Endothelial cell of umbilical vein (primary cell): ENCODE measurements around the gene SOX12. TPM values are rescaled to one million over a fixed set of nuclear protein-coding genes. Genes with fewer than 3 reads are reported as not detected.

Experiments
- BruUV-seq: library from RNA; stranded (reverse); fragments of 400-500 nt; replicated peaks from 2 replicates; lab custom pipeline; 2021; lab: Mats Ljungman, UMichigan
- CTCF ChIA-PET: fragments of 300-600, 350-600 bp; sonication (Branson Sonifier 250); formaldehyde crosslinking; loops from one replicate; lab custom pipeline; 2021; ENCODE audit warnings: antibody characterized with exemption, inconsistent platforms; lab: Charles Lee
- POLR2A ChIA-PET: fragments of 300-600, 350-600 bp; sonication (Branson Sonifier 250); formaldehyde crosslinking; loops from one replicate; lab custom pipeline; 2021; ENCODE audit warnings: antibody characterized with exemption, inconsistent platforms; lab: Charles Lee
- DNase-seq: peaks from one replicate; pipeline ENCODE4 v3.0.0-alpha.2; 2011; ENCODE audit warnings: low read depth, low spot score
- FAIRE-seq: peaks from 2 replicates; lab custom pipeline; 2011; peaks lifted over from hg19 to GRCh38; lab: Jason Lieb, UNC
- H2AFZ ChIP-seq: 2 replicates; pipeline ENCODE4 v1.6.0; 2012; ENCODE audit warnings: low read depth, low read length, control low read depth, inconsistent platforms
- H3K27ac ChIP-seq: 2 replicates; pipeline ENCODE4 v1.5.1; 2011; ENCODE audit warnings: low read depth, mild to moderate bottlenecking, control low read depth, low read length, moderate library complexity; ENCODE audit not compliant: insufficient read depth
- H3K27me3 ChIP-seq, 2 experiments: 2 replicates each; pipeline versions ENCODE4 v1.6.0 to v1.6.1; 2011; ENCODE audit warnings: low read length in 2 of 2, mixed read lengths in 1 of 2; ENCODE audit not compliant: control insufficient read depth in 2 of 2, insufficient read depth in 2 of 2
- H3K36me3 ChIP-seq, 2 experiments: 2 replicates in 1 of 2; 3 replicates in 1 of 2; pipeline ENCODE4 v1.5.1; 2011; ENCODE audit warnings: low read length in 2 of 2, mild to moderate bottlenecking in 1 of 2, moderate library complexity in 1 of 2; ENCODE audit not compliant: control insufficient read depth in 2 of 2, insufficient read depth in 2 of 2; ENCODE audit errors: extremely low read depth in 1 of 2
- H3K4me1 ChIP-seq: 3 replicates; pipeline ENCODE4 v1.5.1; 2011; ENCODE audit warnings: mild to moderate bottlenecking, low read length; ENCODE audit not compliant: control insufficient read depth, insufficient read depth; ENCODE audit errors: extremely low read depth
- H3K4me2 ChIP-seq: 2 replicates; pipeline ENCODE4 v1.6.1; 2011; ENCODE audit warnings: low read length, control low read depth, mixed read lengths; ENCODE audit not compliant: insufficient read depth
- H3K4me3 ChIP-seq, 3 experiments: fragments of 200-600 bp in 1 of 3; sonication (generic), shearing (Covaris generic) in 1 of 3; replicated peaks in 1 of 3; 2 replicates each; pipeline ENCODE4 v1.5.1; 2011 to 2016; ENCODE audit warnings: control low read depth in 3 of 3, low read length in 3 of 3, mild to moderate bottlenecking in 2 of 3, inconsistent platforms in 1 of 3, low read depth in 1 of 3, moderate library complexity in 1 of 3; ENCODE audit not compliant: insufficient read depth in 1 of 3
- H3K79me2 ChIP-seq: 2 replicates; pipeline ENCODE4 v1.6.0; 2012; ENCODE audit warnings: low read length, inconsistent platforms; ENCODE audit not compliant: control insufficient read depth, insufficient read depth
- H3K9ac ChIP-seq: replicated peaks from 2 replicates; pipeline ENCODE3; 2011; ENCODE audit warnings: low read length, control low read depth; ENCODE audit not compliant: insufficient read depth; ENCODE audit errors: extremely low read depth
- H3K9me1 ChIP-seq: replicated peaks from 3 replicates; pipeline ENCODE4 v1.6.0; 2011; ENCODE audit warnings: mild to moderate bottlenecking, low read length; ENCODE audit not compliant: control insufficient read depth, insufficient read depth; ENCODE audit errors: extremely low read depth
- H3K9me3 ChIP-seq: replicated peaks from 2 replicates; pipeline ENCODE4 v1.5.1; 2012; ENCODE audit warnings: low read length, inconsistent platforms; ENCODE audit not compliant: control insufficient read depth, insufficient read depth
- H4K20me1 ChIP-seq: replicated peaks from 2 replicates; pipeline ENCODE3; 2011; ENCODE audit warnings: mild to moderate bottlenecking, low read length; ENCODE audit not compliant: control insufficient read depth, insufficient read depth; ENCODE audit errors: extremely low read depth
- CTCF ChIP-seq, 2 donors: IDR thresholded peaks; 1 replicate in 1 of 2; 2 replicates in 1 of 2; pipeline ENCODE4 v1.5.1; 2011; ENCODE audit warnings: low read length in 2 of 2, mild to moderate bottlenecking in 2 of 2, moderate library complexity in 2 of 2, control low read depth in 1 of 2, inconsistent platforms in 1 of 2, low read depth in 1 of 2; ENCODE audit not compliant: insufficient read depth in 1 of 2; ENCODE audit errors: extremely low read depth in 1 of 2
- EZH2 ChIP-seq: IDR thresholded peaks from 2 replicates; pipeline ENCODE4 v1.6.1; 2012; ENCODE audit warnings: borderline replicate concordance, low read depth, mild to moderate bottlenecking, moderate library complexity, low read length, inconsistent platforms; ENCODE audit not compliant: severe bottlenecking
- JUN ChIP-seq: IDR thresholded peaks from 2 replicates; pipeline ENCODE4 v1.6.1; 2011; ENCODE audit warnings: borderline replicate concordance, low read depth; ENCODE audit not compliant: insufficient read length, insufficient read depth
- MAX ChIP-seq: IDR thresholded peaks from 2 replicates; pipeline ENCODE4 v1.6.1; 2011; ENCODE audit not compliant: insufficient read depth, insufficient read length
- MYC ChIP-seq: IDR thresholded peaks from one replicate; pipeline ENCODE4 v1.6.1; 2011; ENCODE audit warnings: mild to moderate bottlenecking, low read depth, low read length
- POLR2A ChIP-seq: IDR thresholded peaks from 2 replicates; pipeline ENCODE4 v1.6.1; 2012; ENCODE audit warnings: low read depth, mild to moderate bottlenecking, control low read depth, low read length
- POLR2AphosphoS5 ChIP-seq: IDR thresholded peaks from 2 replicates; pipeline ENCODE4 v1.6.1; 2012; ENCODE audit warnings: low read depth, mild to moderate bottlenecking, control low read depth, low read length, moderate library complexity; ENCODE audit not compliant: insufficient read depth
- dilution Hi-C: fragments of 300-500 bp; cut with MboI; formaldehyde crosslinking; loops from one replicate; pipeline ENCODE4 v1.15.0; 2019; ENCODE audit warnings: low sequenced_read_pairs; ENCODE audit not compliant: extremely low pct_ligation_motif_present
- intact Hi-C: fragments of 100-400 bp; cut with micrococcal nuclease; formaldehyde crosslinking; loops from one replicate; pipeline ENCODE4 v1.10.0; 2022
- polyA plus RNA-seq, 4 experiments: library from polyadenylated mRNA; depleted of rRNA in 3 of 4; stranded (reverse) in 3 of 4; unstranded in 1 of 4; fragments of >200 nt; gene quantifications; 2 replicates each; pipeline versions ENCODE4 v1.2.1 to v1.2.3, GENCODE V29; 2011 to 2012; ENCODE audit warnings: missing spikeins in 1 of 4
- total RNA-seq: library from RNA; stranded (reverse); gene quantifications from 2 replicates; pipeline ENCODE4 v1.2.3, GENCODE V29; 2021

The SOX12 gene
- total and polyA plus RNA-seq, 2 donors (not counting 3 experiments of a cell fraction or from before 2014, with no cell fraction given): 6.2 to 37.7 TPM

GRCh38 chr20:366719-367485 lies 41.5 kb downstream of the SOX12 start:
- BruUV-seq: no TSS peak
- CTCF ChIA-PET: interaction anchor here (0.8 to 1.7 kb wide), 3 partner anchors 11 to 65 kb away, joined by 3 to 10 read pairs (median 4); no protein-coding TSS in a partner anchor

More at GRCh38 chr20:366719-367485, 41.5 kb downstream of the SOX12 start:
- TF ChIP-seq MAX (no peak), CTCF (IDR thresholded peaks at IDR 0.05; ENCODE audit: extremely low read depth in 1 of 2, insufficient read depth in 1 of 2, low read depth in 1 of 2, low read length in 2 of 2) (no peak), MYC (no peak), EZH2 (no peak), POLR2A (no peak), JUN (no peak), POLR2AphosphoS5 (no peak)
- Histone ChIP-seq H3K9me1 (no peaks in the 10 kb centered on the region), H3K27me3 (no peaks in the 10 kb centered on the region), H3K36me3 (no peaks in the 10 kb centered on the region), H3K4me1 (peaks cover 36% of the 10 kb centered on the region), H4K20me1 (no peaks in the 10 kb centered on the region), H3K79me2 (no peaks in the 10 kb centered on the region), H3K4me2 (no peak overlapping the region), H3K4me3 (no peak overlapping the region), H2AFZ (no peak overlapping the region), H3K9me3 (no peaks in the 10 kb centered on the region), H3K9ac (no peak overlapping the region), H3K27ac (no peak overlapping the region)
- DNase-seq: no peak
- POLR2A ChIA-PET: no interaction called here
- intact Hi-C loops: no loop called here
- dilution Hi-C loops: no loop called here
- no peak for FAIRE-seq
